ENCODE data around the gene ELF4. TPM values are rescaled to one million over a fixed set of nuclear protein-coding genes. Genes with fewer than 3 reads are reported as not detected.

ELF4 gene
- total RNA-seq, 3 donors from 2014 or later, result 26.3 to 65.0 (median 43.7) TPM

- no peak overlapping the region for H3K4me3 ChIP-seq
- H3K36me3 ChIP-seq (ENCODE audit: low read depth), result no peaks in the 10 kb centered on the region
- intact Hi-C loops (cut with DNase I, micrococcal nuclease), result no loop called here
- ATAC-seq (no peak), DNase-seq (no peak)
- TF ChIP-seq, protein P1, sequence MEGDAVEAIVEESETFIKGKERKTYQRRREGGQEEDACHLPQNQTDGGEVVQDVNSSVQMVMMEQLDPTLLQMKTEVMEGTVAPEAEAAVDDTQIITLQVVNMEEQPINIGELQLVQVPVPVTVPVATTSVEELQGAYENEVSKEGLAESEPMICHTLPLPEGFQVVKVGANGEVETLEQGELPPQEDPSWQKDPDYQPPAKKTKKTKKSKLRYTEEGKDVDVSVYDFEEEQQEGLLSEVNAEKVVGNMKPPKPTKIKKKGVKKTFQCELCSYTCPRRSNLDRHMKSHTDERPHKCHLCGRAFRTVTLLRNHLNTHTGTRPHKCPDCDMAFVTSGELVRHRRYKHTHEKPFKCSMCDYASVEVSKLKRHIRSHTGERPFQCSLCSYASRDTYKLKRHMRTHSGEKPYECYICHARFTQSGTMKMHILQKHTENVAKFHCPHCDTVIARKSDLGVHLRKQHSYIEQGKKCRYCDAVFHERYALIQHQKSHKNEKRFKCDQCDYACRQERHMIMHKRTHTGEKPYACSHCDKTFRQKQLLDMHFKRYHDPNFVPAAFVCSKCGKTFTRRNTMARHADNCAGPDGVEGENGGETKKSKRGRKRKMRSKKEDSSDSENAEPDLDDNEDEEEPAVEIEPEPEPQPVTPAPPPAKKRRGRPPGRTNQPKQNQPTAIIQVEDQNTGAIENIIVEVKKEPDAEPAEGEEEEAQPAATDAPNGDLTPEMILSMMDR (IDR thresholded peaks at IDR 0.05), result no peak
- H3K9me3 ChIP-seq, result no peaks in the 10 kb centered on the region
- peaks cover 10% of the 10 kb centered on the region for H3K4me1 ChIP-seq (ENCODE audit: low read depth)
Measured at GRCh38 chrX:130106071-130106470, 4.2 kb downstream of the ELF4 start.

GRCh38 chrX:130105244-130105643 is 5.1 kb downstream of the ELF4 start:
- H3K4me3 ChIP-seq, result no peak overlapping the region
- ATAC-seq, result no peak
- intact Hi-C loops (cut with DNase I, micrococcal nuclease), result no loop called here
- peaks cover 10% of the 10 kb centered on the region for H3K4me1 ChIP-seq (ENCODE audit: low read depth)
- no peaks in the 10 kb centered on the region for H3K36me3 ChIP-seq (ENCODE audit: low read depth)
- peak in 1 of 3 donors; percentile 3 for DNase-seq
- TF ChIP-seq, protein P1 (IDR thresholded peaks at IDR 0.05), result no peak
- no peaks in the 10 kb centered on the region for H3K9me3 ChIP-seq

GRCh38 chrX:130103605-130104004 is 6.7 kb downstream of the ELF4 start:
- DNase-seq (peak in 1 of 3 donors; percentile 5), ATAC-seq (no peak)
- intact Hi-C loops (cut with DNase I, micrococcal nuclease), result no loop called here
- TF ChIP-seq, protein P1 (IDR thresholded peaks at IDR 0.05), result no peak
- Histone ChIP-seq H3K4me1 (ENCODE audit: low read depth) (peaks cover 16% of the 10 kb centered on the region), H3K36me3 (ENCODE audit: low read depth) (no peaks in the 10 kb centered on the region), H3K4me3 (no peak overlapping the region), H3K9me3 (no peaks in the 10 kb centered on the region)

- Histone ChIP-seq H3K36me3 (ENCODE audit: low read depth) (no peaks in the 10 kb centered on the region), H3K9me3 (no peaks in the 10 kb centered on the region), H3K4me3 (no peak overlapping the region), H3K4me1 (ENCODE audit: low read depth) (peaks cover 17% of the 10 kb centered on the region)
- intact Hi-C loops (cut with DNase I, micrococcal nuclease), result no loop called here
- TF ChIP-seq, protein P1 (IDR thresholded peaks at IDR 0.05), result no peak
- DNase-seq (peak; percentile 63 to 70 (median 66)), ATAC-seq (peak; percentile 70)
Measured at GRCh38 chrX:130100180-130100579, 10.1 kb downstream of the ELF4 start.

DNA sequence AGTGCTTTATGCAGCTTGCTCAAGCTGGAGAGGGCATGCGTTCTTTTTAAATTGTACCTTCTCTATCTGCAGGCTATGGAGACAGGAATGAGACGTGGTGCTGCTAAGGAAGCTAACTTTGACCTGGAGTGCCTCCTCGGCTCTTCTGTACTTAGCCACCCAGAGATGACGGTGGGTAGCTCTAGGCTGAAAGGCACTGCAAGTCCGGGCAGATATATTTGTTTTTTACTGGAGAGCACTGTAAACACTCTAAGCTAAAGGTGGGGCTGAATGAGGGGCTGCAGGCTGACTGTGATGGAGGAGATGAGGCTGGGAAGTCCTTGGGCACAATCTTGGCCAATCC is 12.1 kb downstream of the ELF4 start:
- intact Hi-C loops (cut with DNase I, micrococcal nuclease), result no loop called here
- DNase-seq (no peak), ATAC-seq (peak; percentile 39)
- Histone ChIP-seq H3K4me3 (no peak overlapping the region), H3K4me1 (ENCODE audit: low read depth) (peaks cover 15% of the 10 kb centered on the region), H3K36me3 (ENCODE audit: low read depth) (no peaks in the 10 kb centered on the region), H3K9me3 (no peaks in the 10 kb centered on the region)
- TF ChIP-seq, protein P1 (IDR thresholded peaks at IDR 0.05), result no peak

All from mucosa of descending colon (tissue), 3 donors.